GM18861 (cell line): ENCODE measurements around the gene TMEM40.
"Not testable (repeated sequence)": the region's sequence is repeated elsewhere in the genome, so short reads cannot be mapped to it uniquely, and the experiment has no call there.

ENCODE experiments used
- ATAC-seq: cut with Tn5 transposase; IDR thresholded peaks from one replicate; pipeline ENCODE4 v1.9.1; 2021; ENCODE audit not compliant: unreplicated experiment

TMEM40 gene

GRCh38 chr3:12719984-12720898 is 38.8 kb downstream of the TMEM40 start:
- ATAC-seq: peak; percentile 48

GRCh38 chr3:12719541-12719940 is 39.5 kb downstream of the TMEM40 start:
- no peak for ATAC-seq

- no peak for ATAC-seq
Observed at GRCh38 chr3:12716605-12717151, 42.4 kb downstream of the TMEM40 start.

- no peak for ATAC-seq
Observed at GRCh38 chr3:12714278-12714677, 44.8 kb downstream of the TMEM40 start.

GRCh38 chr3:12710062-12710461 is 49.0 kb downstream of the TMEM40 start:
- no peak for ATAC-seq

- ATAC-seq: no peak
Observed at GRCh38 chr3:12709334-12709733, 49.7 kb downstream of the TMEM40 start.

GRCh38 chr3:12708584-12709192 is 50.4 kb downstream of the TMEM40 start:
- ATAC-seq: no peak

- ATAC-seq: no peak
Observed at GRCh38 chr3:12707449-12707848, 51.6 kb downstream of the TMEM40 start.

GRCh38 chr3:12706504-12707253 is 52.4 kb downstream of the TMEM40 start:
- ATAC-seq: peak; percentile 94

GRCh38 chr3:12705981-12706380 is 53.1 kb downstream of the TMEM40 start:
- no peak for ATAC-seq

- no peak for ATAC-seq
Observed at GRCh38 chr3:12705374-12705926, 53.6 kb downstream of the TMEM40 start.

GRCh38 chr3:12702501-12702900 is 56.6 kb downstream of the TMEM40 start:
- ATAC-seq: no peak

- ATAC-seq: not testable (repeated sequence)
Observed at GRCh38 chr3:12701601-12702000, 57.5 kb downstream of the TMEM40 start.

- ATAC-seq: no peak
Observed at GRCh38 chr3:12700800-12701199, 58.3 kb downstream of the TMEM40 start.

GRCh38 chr3:12695916-12696315 is 63.1 kb downstream of the TMEM40 start:
- no peak for ATAC-seq

- no peak for ATAC-seq
Observed at GRCh38 chr3:12695112-12695511, 63.9 kb downstream of the TMEM40 start.

- ATAC-seq: no peak
Observed at GRCh38 chr3:12692444-12692843, 66.6 kb downstream of the TMEM40 start.

- ATAC-seq: no peak
Observed at GRCh38 chr3:12689997-12690711, 68.9 kb downstream of the TMEM40 start.

GRCh38 chr3:12687948-12688347 is 71.1 kb downstream of the TMEM40 start:
- ATAC-seq: no peak

GRCh38 chr3:12686096-12686495 is 73.0 kb downstream of the TMEM40 start:
- ATAC-seq: no peak
